Stimulated activated CD4-positive, alpha-beta T cell treated with anti-CD3 and anti-CD28 coated beads, Interleukin-4, amount 100 ng/mL, for 48 hours (primary cell): ENCODE results near the gene SUPV3L1.
"Not testable (repeated sequence)": the region's sequence is repeated elsewhere in the genome, so short reads cannot be mapped to it uniquely, and the experiment has no call there.

Experiments used
- DNase-seq, 2 donors: peaks; one replicate each; pipeline ENCODE4 v3.0.0-alpha.2; 2020; ENCODE audit warnings: low read depth in 2 of 2

SUPV3L1 gene

DNA sequence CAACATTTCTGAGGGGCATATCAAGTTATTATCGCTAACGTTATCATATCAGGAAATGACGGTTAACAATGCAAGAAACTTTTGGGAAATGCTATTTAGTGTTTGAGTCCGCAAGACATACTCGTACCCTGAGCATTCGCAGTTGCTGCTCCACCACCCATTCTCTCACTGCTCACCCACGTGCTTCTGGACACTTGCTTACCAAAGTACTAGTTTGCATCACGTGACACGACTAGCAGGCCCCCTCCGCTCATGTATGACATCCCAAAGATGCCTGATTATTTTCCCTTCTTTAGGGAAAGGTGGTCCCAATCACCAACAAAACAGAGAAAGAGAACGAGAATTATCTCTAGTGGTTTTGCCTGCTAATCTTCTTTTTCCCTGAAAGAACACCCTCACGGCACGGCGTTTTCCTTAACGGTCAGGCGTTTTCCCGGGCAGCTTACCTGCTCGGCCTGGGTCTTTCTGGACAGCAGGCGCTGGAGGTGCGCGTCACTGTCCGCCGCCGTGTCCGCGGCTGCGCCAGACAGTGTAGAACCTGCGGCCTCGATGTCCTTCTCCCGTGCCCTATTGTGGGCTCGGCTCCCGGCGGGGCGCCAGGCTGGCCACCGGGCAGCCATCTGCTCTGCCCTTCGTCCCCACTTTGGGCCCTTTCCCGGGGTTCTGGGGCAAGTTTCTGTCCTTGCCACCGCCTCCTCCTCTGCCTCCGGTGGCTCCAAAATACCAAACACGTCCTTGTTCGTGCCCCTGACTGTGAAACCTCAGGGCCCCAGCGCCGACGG, at the start of gene SUPV3L1:
TSS of gene SUPV3L1 (plus strand) at position 492 of the 782 bp plus-strand sequence. CDS start at position 550, 58 bp downstream.
- DNase-seq: peak; percentile 82 to 85

DNA sequence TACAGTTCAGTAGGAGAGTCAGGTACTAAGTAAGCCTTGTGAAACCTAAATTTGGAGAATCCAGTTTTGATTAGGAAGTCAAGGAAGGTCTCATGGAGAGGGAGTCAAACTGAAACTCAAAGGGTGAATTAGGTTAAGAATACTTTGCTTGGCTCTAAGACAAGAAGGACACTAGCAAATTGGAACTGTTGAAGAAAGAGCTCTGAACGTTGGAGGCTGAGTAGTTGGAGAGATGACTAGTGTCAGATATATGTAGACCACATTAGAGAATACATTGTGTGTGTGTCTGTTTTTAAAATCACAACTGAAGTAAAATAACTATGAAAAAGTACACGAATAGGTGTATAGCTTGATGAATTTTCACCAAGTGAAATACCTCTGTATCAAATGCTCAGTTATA, 49.8 kb upstream of the SUPV3L1 start:
- no peak for DNase-seq

DNA sequence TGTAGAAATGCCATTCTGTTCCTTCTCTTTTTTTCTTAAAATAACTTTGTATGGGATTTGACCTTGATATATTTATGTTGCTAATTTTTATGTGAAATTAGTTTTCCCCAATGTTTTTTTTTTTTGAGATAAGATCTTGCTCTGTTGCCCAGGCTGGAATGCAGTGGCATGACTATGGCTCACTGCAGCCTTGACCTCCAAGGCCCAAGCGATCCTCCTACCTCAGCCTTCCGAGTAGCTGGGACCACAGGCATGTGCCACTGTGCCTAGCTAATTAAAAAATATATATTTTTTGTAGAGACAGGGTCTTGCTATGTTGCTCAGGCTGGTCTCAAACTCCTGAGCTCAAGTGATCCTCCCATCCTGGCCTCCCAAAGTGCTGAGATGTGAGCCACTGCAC, 40.1 kb upstream of the SUPV3L1 start:
- no peak for DNase-seq

DNA sequence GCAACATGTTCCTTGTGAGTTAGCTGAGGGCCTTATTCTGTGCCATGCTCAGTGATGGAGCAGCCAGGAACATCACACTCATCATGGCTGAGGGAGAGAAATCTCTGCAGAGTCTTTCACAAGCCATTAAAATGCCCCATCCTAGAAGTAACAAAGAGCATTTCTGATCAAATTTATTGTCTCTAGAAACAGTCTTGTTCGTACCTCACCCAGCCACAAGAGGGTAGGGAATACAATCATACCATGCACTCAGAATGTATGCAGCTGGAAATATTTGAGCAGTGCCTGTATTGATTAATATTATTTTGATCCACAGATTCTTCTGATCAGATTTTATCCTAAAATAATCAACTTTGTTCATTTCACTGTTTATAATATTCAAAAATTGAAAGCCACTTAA, 38.7 kb upstream of the SUPV3L1 start:
- DNase-seq: no peak

DNA sequence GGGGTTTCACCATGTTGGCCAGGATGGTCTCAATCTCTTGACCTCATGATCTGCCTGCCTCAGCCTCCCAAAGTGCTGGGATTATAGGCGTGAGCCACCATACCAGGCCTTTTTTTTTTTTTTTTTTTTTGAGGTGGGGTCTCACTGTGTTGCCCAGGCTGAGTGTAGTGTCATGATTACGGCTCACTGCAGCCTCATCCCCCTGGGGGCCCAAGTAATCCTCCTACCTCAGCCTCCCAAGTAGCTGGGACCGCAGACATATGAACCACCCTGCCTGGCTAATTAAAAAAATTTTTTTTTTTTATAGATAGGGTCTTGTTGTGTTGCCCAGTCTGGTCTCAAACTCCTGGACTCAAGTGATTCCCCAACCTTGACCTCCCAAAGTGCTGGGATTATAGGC, 38.0 kb upstream of the SUPV3L1 start:
- not testable (repeated sequence) for DNase-seq

DNA sequence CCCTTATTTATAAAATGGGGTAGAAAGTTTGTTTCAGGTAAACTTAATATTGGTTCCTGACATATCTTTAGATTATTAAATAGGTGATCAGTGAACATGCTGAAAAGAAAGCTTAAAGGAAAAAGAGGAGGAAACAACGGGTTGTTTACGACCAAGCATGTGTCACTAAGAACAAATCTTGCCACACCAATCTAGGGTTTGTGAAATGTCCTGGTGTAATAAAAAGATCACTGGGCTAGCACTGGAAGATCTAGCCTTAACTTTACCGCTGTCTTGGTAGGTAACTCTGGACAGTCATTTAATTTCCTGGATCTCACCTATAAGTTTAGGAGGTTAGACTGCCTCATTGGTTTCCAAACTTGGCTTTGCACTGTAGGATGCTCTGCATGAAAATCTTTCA, 37.1 kb upstream of the SUPV3L1 start:
- no peak for DNase-seq

DNA sequence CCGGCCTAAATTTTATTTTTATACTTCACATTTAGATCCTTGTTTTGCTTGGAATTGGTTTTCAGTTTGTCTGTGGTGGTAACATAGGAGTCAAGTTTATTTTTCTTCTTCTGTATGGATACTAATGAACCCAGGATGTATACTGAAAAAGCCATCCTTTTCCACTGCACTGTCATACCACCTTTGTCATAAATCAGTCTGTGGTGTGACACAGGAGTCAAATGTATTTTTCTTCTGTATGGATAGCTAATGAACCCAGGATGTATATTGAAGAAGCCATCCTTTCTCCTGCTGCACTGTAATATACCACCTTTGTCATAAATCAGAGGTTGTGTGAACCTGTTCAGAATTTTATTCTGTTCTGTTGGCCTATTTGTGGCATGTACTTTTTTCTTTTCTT, 34.7 kb upstream of the SUPV3L1 start:
- DNase-seq: no peak

DNA sequence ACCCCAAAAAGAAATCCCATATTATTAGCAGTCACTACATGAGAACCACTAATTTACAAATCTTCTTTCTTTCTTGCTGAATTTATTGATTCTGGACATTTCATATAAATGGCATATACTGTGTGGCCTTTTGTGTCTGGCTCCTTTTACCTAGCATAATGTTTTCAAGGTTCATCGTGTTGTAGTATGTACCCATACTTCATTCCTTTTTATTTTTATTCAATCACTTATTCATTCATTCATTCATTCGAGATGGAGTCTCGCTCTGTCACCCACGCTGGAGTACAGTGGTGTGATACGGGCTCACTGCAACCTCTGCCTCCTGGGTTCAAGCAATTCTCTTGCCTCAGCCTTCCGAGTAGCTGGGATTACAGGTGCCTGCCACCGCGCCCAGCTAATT, 34.2 kb upstream of the SUPV3L1 start:
- no peak for DNase-seq

DNA sequence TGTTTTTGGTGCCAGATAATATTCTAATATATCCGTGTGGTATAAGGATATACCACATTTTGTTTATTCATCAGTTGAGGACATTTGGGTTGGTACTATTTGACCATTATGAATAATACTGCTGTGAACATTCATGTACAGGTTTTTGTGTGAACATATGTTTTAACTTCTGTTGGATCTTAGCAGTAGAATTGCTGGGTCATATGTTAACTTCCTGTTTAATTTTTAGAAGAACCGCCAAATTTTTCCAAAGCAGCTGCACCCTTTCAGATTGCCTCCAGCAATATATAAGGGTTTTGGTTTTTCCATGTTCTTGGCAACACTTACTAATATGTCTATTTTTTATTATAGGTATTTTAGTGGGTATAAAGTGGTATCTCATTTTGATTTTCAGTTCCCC, 33.3 kb upstream of the SUPV3L1 start:
- DNase-seq: no peak

DNA sequence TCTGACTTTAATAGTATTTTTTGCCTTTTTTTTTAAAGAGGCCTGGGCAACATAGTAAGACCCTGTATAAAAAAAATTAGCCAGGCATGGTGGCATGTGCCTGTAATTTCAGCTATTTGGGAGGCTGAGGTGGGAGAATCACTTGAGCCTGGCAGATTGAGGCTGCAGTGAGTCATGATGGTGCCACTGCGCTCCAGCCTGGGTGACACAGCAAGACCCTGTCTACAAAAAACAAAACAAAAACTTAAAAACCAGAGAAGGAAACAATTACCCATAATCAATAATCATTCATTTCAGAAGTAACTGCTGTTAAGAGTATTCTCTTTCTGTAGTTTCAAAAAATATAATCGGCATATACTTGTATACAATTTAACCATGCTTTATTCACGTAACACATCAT, 28.1 kb upstream of the SUPV3L1 start:
- no peak for DNase-seq

DNA sequence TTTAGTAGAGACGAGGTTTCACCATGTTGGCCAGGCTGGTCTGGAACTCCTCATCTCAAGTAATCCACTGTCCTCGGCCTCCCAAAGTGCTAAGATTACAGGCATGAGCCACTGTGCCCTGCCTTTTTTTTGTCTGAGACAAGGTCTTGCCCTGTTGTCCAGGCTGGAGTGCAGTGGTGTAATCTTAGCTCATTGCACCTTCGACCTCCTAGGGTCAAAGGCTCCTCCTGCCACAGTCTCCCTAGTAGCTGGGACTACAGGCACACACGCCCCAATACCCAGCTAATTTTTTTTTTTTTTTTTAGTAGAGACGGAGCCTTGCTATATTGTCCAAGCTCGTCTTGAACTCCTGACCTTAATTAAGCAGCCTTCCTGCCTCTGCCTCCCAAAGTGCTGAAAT, 26.8 kb upstream of the SUPV3L1 start:
- DNase-seq: no peak

DNA sequence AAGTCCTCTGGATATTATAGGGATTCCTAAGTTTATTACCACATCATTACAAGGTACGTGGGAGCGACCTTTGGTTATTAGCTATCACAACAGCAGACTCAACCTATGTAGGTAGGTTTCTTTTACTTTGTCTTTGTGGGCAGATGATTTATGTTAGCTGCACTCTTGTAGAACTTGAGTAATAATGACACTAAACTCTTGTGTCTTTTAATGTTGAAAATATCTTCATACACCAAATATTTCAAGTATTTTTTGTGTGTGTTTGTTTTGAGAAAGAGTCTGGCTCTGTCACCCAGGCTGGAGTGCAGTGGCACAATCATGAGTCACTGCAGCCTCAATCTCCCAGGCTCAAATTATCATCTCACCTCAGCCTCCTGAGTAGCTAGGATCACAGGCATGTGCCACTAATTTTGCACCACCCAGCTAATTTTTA, 19.2 kb upstream of the SUPV3L1 start:
- DNase-seq: no peak

DNA sequence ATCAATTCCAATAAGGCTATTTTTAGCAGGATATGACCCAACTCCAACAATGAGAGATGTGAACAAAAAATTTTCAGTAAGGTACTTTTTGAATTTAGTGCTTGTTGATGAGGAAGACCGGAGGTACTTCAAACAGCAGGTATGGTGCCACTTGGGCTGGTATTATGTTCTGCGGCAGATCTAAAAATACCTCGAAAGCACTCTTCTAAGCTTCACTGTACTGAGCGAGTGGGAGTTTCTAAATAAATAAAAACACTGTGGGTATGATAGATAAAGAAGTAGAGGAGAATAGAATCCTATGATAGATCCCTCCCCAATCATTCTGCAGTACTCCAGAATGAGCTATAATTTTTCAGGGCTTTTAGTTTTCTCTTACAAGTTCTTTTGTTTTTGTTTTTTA, 11.5 kb upstream of the SUPV3L1 start:
- DNase-seq: no peak

DNA sequence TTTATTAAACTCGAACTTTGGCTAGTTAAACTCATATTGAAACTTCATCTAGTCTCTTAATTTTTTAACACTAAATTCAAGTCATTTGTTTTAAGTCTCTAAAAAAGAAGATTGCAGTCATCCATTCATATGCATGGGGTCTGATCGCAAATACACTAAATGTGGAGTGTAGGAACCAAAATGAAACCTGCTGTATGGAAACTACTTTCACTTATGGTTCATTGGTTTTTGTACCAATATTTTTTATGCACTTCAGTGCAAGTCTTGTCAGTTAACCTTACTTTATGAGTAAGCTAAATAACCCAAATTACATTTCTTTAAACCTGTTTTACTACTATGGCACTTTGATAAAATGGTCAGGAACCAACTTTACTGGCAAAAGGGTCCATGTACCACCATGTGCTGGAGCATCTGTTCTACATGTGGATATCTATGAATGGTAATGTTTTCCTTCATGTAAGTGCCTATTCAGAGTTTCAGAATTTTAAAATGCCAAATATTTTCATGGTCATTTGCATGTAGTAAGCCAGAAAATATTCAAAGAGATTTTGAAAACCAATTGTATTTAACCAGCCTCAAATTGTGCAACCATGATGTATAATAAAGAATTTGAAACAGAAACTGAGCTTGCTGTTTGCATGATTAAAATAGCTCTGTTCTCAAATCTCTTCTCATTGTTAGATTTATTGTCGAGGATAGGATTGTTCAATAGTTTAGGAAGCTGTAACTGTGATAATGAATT, 7.6 kb upstream of the SUPV3L1 start:
- no peak for DNase-seq

DNA sequence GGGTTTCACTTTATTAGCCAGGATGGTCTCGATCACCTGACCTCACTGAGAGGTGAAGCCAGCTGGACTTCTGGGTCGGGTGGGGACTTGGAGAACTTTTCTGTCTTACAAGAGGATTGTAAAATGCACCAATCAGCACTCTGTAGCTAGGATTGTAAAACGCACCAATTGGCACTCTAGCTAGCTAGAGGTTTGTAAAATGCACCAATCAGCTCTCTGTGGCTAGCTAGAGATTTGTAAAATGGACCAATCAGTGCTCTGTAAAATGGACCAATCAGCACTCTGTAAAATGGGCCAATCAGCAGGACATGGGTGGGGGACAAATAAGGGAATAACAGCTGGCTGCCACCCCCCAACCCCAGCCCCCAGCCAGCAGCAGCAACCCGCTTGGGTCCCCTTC, 4.7 kb upstream of the SUPV3L1 start:
- not testable (repeated sequence) for DNase-seq

DNA sequence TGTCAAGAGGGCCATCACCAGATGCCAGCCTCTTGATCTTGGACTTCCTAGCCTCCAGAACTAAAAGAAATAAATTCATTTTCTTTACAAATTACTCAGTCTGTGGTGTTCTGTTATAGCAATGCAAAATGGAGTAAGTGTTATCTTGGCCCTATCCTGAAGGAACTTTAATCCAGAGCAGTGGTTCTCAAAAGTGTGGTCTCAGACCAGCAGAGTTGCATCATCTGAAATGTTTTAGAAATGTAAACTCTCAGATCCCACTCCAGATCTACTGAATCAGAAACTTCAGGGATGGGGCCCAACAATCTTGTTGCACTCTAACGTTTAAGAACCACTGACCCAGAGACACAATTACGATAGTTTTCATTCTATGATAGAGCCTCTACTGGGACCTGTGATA, 3.2 kb upstream of the SUPV3L1 start:
- DNase-seq: no peak

DNA sequence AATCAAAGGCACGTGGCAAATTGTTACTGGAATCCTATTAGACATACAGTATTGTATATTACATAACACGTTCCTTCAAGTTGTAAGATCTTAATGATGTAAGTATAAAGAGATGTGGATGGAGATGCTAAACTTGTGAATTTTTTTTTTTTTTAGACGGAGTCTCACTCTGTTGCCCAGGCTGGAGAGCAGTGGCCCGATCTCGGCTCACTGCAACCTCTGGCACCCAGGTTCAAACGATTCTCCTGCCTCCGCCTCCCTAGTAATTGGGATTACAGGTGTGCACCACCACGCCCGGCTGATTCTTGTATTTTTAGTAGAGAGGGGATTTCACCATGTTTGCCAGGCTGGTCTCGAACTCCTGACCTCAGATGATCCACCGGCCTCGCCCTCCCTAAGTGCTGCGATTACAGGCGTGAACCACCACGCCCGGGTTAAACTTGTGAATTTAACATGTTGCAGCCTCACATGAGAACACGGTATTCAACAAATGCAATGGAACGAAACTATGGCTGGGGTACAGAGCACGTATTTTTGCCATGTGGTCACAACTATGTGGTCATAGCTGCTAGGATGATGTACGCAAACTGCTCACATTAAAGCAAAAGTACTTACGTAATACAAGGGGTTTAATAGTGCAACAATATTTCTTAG, 818 bp upstream of the SUPV3L1 start:
- DNase-seq: peak in 1 of 2 donors; percentile 6

DNA sequence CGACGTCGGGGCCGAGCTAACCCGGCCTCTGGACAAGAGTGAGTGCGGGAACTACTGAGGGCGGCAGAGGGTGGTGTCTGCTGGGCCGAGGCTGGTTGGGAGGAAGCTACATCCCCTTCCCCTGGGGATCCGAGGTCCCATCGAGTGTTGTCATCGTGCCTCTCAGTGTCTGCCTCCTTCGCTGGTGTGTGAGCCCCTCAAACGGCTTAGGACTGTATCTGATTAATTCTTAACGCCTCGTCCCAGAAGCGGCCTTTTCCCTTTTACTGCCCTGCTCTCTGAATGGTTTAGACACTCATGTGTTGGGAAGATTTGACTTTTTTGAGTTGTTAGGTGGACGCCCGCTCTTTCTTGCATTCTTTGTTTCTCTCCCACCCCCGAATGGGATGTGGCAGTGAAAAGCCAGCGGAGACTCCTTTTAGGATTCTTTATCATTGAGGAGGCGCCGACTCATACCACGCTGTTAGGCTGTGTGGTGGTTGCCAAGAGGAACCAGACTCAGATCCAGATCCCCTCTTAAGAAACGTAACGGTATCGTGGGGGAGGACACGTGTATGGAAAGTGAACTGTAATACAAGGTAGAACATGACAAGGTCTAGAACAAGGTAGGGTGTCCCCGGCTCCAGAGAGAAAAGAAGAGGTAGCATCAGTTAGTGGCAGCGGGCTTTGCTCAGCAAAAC, 631 bp downstream of the SUPV3L1 start:
- peak in 1 of 2 donors; percentile 6 for DNase-seq

DNA sequence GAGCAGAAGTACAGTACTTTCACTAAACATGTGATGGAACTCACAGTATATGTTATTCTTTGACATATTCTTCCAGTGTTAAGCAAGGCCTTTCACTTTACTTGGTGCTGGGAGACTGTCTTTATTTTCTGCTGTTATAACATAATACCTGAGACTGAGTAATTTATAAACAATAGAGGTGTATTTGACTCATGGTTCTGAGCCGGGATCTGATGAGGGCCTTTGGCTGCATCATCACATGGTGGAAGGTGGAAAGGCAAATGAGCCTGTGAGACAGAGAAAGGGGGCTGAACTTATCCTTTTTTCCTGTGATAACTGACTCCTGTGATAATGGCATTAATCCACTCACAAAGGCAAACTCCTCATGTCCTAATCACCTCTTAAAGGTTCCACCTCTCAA, 1.4 kb downstream of the SUPV3L1 start:
- no peak for DNase-seq

DNA sequence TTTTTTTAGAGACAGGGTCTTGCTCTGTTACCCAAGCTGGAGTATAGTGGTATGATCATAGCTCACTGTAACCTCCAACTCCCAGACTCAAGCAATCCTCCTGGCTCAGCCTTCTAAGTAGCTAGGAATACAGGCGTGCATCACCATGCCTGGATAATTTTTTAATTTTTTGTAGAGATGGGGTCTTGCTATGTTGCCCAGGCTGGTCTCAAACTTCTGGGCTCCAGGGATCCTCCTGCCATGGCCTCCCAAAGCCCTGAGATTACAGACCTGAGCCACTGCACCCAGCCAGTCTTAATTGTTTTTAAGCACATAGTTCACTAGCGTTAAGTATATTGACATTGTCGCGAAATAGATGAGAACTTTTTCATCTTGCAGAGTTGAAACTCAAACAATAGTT, 2.0 kb downstream of the SUPV3L1 start:
- no peak for DNase-seq

DNA sequence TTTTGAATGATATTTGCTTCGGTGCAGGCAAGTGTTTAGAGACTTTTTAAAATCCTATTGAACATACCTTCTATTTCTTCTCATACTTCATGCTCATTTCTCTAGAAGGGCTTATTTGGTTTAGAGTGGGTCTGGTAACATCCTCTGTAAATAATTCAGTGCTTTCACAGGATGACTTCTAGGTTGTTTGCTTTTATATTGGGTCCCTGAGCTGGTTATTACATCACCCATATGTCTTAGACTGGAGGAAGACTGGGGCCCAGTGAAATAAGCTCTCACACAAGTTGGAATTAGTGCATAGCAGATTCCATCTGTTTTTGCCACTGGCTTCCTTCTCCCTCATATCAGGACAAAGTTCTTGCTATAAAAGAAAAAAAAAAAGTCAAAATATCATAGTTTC, 6.5 kb downstream of the SUPV3L1 start:
- DNase-seq: no peak

DNA sequence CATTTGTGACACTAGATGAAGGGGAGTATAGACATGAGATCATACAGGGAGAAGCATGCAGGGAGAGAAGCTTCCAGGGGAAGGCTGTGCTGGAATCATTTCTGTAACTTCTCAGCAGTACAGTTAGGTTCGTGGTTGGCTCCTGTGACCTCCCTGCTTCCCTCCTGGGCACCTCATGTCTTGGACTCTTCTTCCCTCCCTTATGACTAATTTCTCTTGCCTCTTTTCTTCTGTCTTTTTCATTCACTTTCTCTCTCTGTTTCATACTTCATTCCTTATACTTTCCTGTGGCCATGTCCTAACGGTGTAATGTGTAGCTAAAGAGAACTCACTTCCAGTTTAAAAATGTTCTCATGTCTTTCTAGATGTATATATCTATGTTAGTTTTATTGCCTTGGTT, 21.0 kb downstream of the SUPV3L1 start:
- no peak for DNase-seq
